ENCODE data around the gene TMSB4X.
"Not testable (repeated sequence)": the region's sequence is repeated elsewhere in the genome, so short reads cannot be mapped to it uniquely, and the experiment has no call there.

TMSB4X gene

DNA sequence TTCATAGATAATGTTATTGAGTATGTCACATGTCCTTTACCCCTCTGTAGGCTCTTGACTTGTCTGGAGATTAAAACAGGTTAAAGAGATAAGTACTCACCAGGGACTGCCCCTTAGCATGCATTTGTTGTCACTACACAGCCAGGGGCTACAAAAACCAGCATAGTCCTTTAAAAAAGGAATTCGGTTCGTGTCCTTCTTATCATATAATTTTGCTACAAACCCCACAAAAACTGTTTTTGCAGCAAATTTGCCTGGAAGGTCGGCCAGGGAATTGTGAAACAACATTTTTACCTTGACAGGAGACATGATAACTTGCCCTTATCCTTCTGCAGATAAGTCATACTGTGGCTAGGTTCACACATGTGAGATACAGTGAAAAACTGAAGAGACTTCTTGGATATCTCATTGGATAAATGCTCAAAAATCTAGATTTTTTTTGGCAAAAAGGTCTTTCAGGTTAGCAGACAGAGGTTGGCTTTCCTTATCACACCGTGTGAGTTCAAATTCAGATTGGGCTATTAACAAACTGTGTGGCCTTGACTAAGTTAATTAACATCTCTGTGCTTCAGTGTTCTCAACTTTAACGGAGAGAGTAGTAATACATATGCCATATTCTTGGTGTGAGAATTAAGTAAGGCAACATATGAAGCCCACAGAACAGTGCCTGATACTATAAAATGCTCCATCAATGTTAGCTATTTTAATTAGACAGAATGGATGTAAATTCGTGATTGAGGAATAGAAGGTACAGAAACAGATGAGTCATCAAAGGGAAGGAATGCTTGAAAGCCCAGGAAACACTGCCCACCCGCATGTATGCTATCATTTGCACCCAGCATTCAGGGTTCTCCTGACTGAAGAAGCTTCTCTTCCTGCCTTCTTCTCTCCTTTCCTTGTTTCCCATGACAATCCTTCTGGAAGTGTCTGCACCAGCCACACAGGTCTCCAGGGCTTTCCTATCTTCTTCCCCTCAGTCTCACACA lies 39.5 kb downstream of the TMSB4X start:
- Histone ChIP-seq H2BK15ac (replicated peaks; ENCODE audit: low read depth) (no peak overlapping the region), H3K9ac (ENCODE audit: low read length) (no peak overlapping the region), H3K4me3 (ENCODE audit: low read length) (no peak overlapping the region), H3K36me3 (ENCODE audit: control insufficient read depth, insufficient read depth, low read length) (no peaks in the 10 kb centered on the region), H3K4me2 (ENCODE audit: low read length) (no peak overlapping the region), H4K8ac (ENCODE audit: low read depth, low read length) (no peak overlapping the region), H3K27me3 (ENCODE audit: insufficient read depth, low read length, poor library complexity) (no peaks in the 10 kb centered on the region), H3K79me2 (ENCODE audit: control insufficient read depth, insufficient read depth, low read length) (no peaks in the 10 kb centered on the region), H3K4me1 (ENCODE audit: control insufficient read depth, low read depth, low read length) (peaks cover 7% of the 10 kb centered on the region), H2BK5ac (ENCODE audit: low read length) (peak overlapping the region; percentile 78), H4K5ac (ENCODE audit: low read length) (no peak overlapping the region), H3K79me1 (ENCODE audit: low read length) (no peaks in the 10 kb centered on the region), H3K27ac (ENCODE audit: low read depth, low read length) (peak overlapping the region; percentile 76), H3K4ac (ENCODE audit: low read depth, low read length) (peak overlapping the region; percentile 9), H3K56ac (ENCODE audit: low read length) (peak overlapping the region; percentile 34), H2BK120ac (ENCODE audit: low read depth, low read length) (peak overlapping the region; percentile 36), H2AK5ac (ENCODE audit: low read length) (no peak overlapping the region), H3K23ac (ENCODE audit: low read length) (no peak overlapping the region), H3K18ac (ENCODE audit: low read length) (peak overlapping the region; percentile 12)
- no CpG with 5 or more reads among the region's 7 CpGs for WGBS (ENCODE audit: extremely low coverage, insufficient coverage, low lambda C conversion rate)
- DNase-seq: peak; percentile 76

DNA sequence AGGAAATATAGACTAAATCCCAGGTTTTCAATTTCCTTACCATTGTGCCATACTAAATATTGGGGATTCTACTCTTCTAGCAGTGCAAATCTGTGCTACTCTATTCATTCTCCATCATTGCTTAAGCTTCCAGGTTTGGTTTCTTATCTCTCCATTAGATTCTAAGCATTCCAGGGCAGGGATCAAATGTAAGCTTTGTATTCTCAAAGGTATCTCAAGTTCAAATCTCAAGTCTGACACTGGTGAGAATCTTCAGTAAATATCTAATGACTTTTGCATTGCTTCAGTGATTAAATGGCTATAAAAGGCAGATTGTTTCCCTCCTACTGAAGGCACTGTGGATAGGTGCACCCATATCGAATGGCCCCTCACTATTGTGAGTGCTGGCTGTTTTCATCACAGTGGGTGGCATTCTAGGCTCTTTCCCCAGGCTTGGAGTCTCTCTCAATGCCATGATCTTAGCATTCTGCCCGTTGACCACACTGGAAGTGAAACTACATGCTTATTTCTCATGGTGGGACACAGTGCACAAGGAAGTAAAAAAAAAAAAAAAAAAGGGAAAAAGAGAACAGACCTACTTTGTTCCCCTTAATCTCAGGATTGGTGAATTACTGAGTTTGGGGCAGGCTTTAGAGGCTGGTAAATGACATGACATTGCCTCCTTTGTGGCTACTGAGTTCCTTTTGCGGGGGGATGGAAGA lies 40.8 kb downstream of the TMSB4X start:
- peak; percentile 78 for DNase-seq
- Histone ChIP-seq H3K4me1 (ENCODE audit: control insufficient read depth, low read depth, low read length) (peaks cover 7% of the 10 kb centered on the region), H3K4me3 (ENCODE audit: low read length) (no peak overlapping the region), H3K36me3 (ENCODE audit: control insufficient read depth, insufficient read depth, low read length) (no peaks in the 10 kb centered on the region), H2AK5ac (ENCODE audit: low read length) (no peak overlapping the region), H3K27me3 (ENCODE audit: insufficient read depth, low read length, poor library complexity) (no peaks in the 10 kb centered on the region), H3K23ac (ENCODE audit: low read length) (no peak overlapping the region), H3K79me1 (ENCODE audit: low read length) (no peaks in the 10 kb centered on the region), H4K5ac (ENCODE audit: low read length) (no peak overlapping the region), H2BK120ac (ENCODE audit: low read depth, low read length) (peak overlapping the region; percentile 23), H4K8ac (ENCODE audit: low read depth, low read length) (no peak overlapping the region), H3K18ac (ENCODE audit: low read length) (peak overlapping the region; percentile 18), H2BK5ac (ENCODE audit: low read length) (no peak overlapping the region), H3K56ac (ENCODE audit: low read length) (peak overlapping the region; percentile 42), H3K79me2 (ENCODE audit: control insufficient read depth, insufficient read depth, low read length) (no peaks in the 10 kb centered on the region), H2BK15ac (replicated peaks; ENCODE audit: low read depth) (no peak overlapping the region), H3K9ac (ENCODE audit: low read length) (no peak overlapping the region), H3K4ac (ENCODE audit: low read depth, low read length) (no peak overlapping the region), H3K27ac (ENCODE audit: low read depth, low read length) (peak overlapping the region; percentile 36), H3K4me2 (ENCODE audit: low read length) (no peak overlapping the region)
- WGBS (ENCODE audit: extremely low coverage, insufficient coverage, low lambda C conversion rate): no CpG with 5 or more reads among the region's 3 CpGs

DNA sequence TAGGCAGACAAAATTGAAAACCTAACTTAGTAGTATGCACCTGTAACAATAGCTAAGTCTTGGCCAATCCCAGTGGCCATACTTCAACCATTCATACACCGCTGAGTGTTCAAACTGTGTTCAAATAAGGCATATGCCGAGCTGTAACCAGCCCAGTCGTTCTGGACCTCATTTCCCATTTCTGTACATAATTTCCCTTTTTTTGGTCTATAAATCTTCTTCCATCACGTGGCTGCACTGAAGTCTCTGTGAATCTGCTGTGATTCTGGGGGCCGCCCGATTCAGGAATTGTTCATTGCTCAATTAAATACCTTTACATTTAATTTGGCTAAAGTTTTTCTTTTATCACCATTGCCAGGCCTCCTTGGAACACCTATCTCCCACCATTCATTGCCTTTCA lies 41.8 kb downstream of the TMSB4X start:
- H2AK5ac ChIP-seq (ENCODE audit: low read length); H3K9ac ChIP-seq (ENCODE audit: low read length): not testable (repeated sequence)

DNA sequence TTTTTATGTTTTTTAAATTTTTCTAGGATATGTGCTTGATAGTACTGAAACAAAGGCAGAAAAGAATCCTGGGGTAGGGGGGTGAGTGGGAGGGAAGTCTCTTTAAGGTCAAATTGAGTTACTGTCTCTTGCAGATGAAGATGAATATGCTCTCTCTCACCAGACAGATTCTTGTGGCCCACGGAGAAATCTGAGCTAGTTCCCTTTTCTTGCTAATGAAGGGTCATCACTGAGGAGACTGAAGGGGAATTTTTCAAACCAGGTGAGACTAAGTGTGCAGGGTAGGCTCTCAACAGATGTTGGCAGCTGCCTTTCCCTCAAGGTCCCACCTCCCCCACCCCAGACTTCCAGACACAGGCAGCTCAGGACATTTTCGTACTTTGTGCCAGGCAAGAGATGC lies 48.0 kb downstream of the TMSB4X start:
- Histone ChIP-seq H4K8ac (ENCODE audit: low read depth, low read length) (no peak overlapping the region), H3K18ac (ENCODE audit: low read length) (no peak overlapping the region), H2BK15ac (replicated peaks; ENCODE audit: low read depth) (no peak overlapping the region), H2BK120ac (ENCODE audit: low read depth, low read length) (no peak overlapping the region), H3K79me2 (ENCODE audit: control insufficient read depth, insufficient read depth, low read length) (no peaks in the 10 kb centered on the region), H3K79me1 (ENCODE audit: low read length) (no peaks in the 10 kb centered on the region), H2BK5ac (ENCODE audit: low read length) (no peak overlapping the region), H3K4me1 (ENCODE audit: control insufficient read depth, low read depth, low read length) (no peaks in the 10 kb centered on the region), H3K36me3 (ENCODE audit: control insufficient read depth, insufficient read depth, low read length) (no peaks in the 10 kb centered on the region), H3K27ac (ENCODE audit: low read depth, low read length) (no peak overlapping the region), H3K4me2 (ENCODE audit: low read length) (no peak overlapping the region), H3K4me3 (ENCODE audit: low read length) (no peak overlapping the region), H4K5ac (ENCODE audit: low read length) (no peak overlapping the region), H2AK5ac (ENCODE audit: low read length) (no peak overlapping the region), H3K23ac (ENCODE audit: low read length) (no peak overlapping the region), H3K56ac (ENCODE audit: low read length) (no peak overlapping the region), H3K9ac (ENCODE audit: low read length) (no peak overlapping the region), H3K4ac (ENCODE audit: low read depth, low read length) (no peak overlapping the region), H3K27me3 (ENCODE audit: insufficient read depth, low read length, poor library complexity) (no peaks in the 10 kb centered on the region)
- no peak for DNase-seq
- WGBS (ENCODE audit: extremely low coverage, insufficient coverage, low lambda C conversion rate): no CpG with 5 or more reads among the region's 2 CpGs

More for the DNA sequence above, 41.8 kb downstream of the TMSB4X start:
- H3K79me1 ChIP-seq (ENCODE audit: low read length); DNase-seq; H3K36me3 ChIP-seq (ENCODE audit: control insufficient read depth, insufficient read depth, low read length); H4K5ac ChIP-seq (ENCODE audit: low read length); H3K4me1 ChIP-seq (ENCODE audit: control insufficient read depth, low read depth, low read length); H2BK5ac ChIP-seq (ENCODE audit: low read length); H3K4me3 ChIP-seq (ENCODE audit: low read length); H3K23ac ChIP-seq (ENCODE audit: low read length); H4K8ac ChIP-seq (ENCODE audit: low read depth, low read length); H3K79me2 ChIP-seq (ENCODE audit: control insufficient read depth, insufficient read depth, low read length); H3K27ac ChIP-seq (ENCODE audit: low read depth, low read length); H3K4ac ChIP-seq (ENCODE audit: low read depth, low read length); H3K18ac ChIP-seq (ENCODE audit: low read length); H3K27me3 ChIP-seq (ENCODE audit: insufficient read depth, low read length, poor library complexity); H3K56ac ChIP-seq (ENCODE audit: low read length); H3K4me2 ChIP-seq (ENCODE audit: low read length); H2BK15ac ChIP-seq (replicated peaks; ENCODE audit: low read depth): not testable (repeated sequence)
- WGBS (ENCODE audit: extremely low coverage, insufficient coverage, low lambda C conversion rate): no CpG with 5 or more reads among the region's 6 CpGs
- H2BK120ac ChIP-seq (ENCODE audit: low read depth, low read length): peak overlapping the region; percentile 61

DNA sequence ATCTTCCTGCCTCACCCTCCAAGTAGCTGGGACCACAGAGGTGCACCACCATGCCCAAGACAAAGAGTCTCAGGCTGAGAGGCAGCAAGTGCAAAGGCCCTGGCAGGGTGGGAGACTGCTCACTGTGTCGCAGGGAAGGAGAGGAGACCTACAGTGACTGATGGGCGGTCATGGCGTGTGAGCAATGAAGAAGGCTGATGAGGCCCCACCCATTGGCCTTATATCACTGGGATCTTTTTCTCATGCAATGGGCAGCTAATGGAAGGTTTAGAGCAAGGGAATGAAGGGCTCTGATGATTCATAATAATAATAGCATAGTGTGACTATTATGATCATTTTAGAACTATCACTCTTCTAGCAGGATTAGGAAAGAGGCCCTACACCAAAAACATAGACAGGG lies 48.7 kb downstream of the TMSB4X start:
- H3K79me1 ChIP-seq (ENCODE audit: low read length): no peaks in the 10 kb centered on the region
- no peak overlapping the region for H3K4me3 ChIP-seq (ENCODE audit: low read length)
- no peak overlapping the region for H3K18ac ChIP-seq (ENCODE audit: low read length)
- H2AK5ac ChIP-seq (ENCODE audit: low read length): no peak overlapping the region
- no peaks in the 10 kb centered on the region for H3K4me1 ChIP-seq (ENCODE audit: control insufficient read depth, low read depth, low read length)
- no peak overlapping the region for H2BK5ac ChIP-seq (ENCODE audit: low read length)
- DNase-seq: no peak
- no peak overlapping the region for H3K4me2 ChIP-seq (ENCODE audit: low read length)
- H3K4ac ChIP-seq (ENCODE audit: low read depth, low read length): no peak overlapping the region
- no CpG with 5 or more reads among the region's 3 CpGs for WGBS (ENCODE audit: extremely low coverage, insufficient coverage, low lambda C conversion rate)
- peak overlapping the region; percentile 15 for H3K56ac ChIP-seq (ENCODE audit: low read length)
- H3K36me3 ChIP-seq (ENCODE audit: control insufficient read depth, insufficient read depth, low read length): no peaks in the 10 kb centered on the region
- no peak overlapping the region for H3K27ac ChIP-seq (ENCODE audit: low read depth, low read length)
- no peak overlapping the region for H4K5ac ChIP-seq (ENCODE audit: low read length)
- H2BK120ac ChIP-seq (ENCODE audit: low read depth, low read length): no peak overlapping the region
- H3K9ac ChIP-seq (ENCODE audit: low read length): no peak overlapping the region
- H3K27me3 ChIP-seq (ENCODE audit: insufficient read depth, low read length, poor library complexity): no peaks in the 10 kb centered on the region
- H4K8ac ChIP-seq (ENCODE audit: low read depth, low read length): no peak overlapping the region
- no peaks in the 10 kb centered on the region for H3K79me2 ChIP-seq (ENCODE audit: control insufficient read depth, insufficient read depth, low read length)
- no peak overlapping the region for H2BK15ac ChIP-seq (replicated peaks; ENCODE audit: low read depth)
- H3K23ac ChIP-seq (ENCODE audit: low read length): no peak overlapping the region

Data from mesendoderm (in vitro differentiated cells).